Coronary artery (tissue), 2 donors: ENCODE results near the gene LRP8.
A peak's percentile ranks its signal among the peaks of the same experiment; 100 is the strongest.

ENCODE experiments used
- DNase-seq: peaks from one replicate; pipeline ENCODE4 v3.0.0-alpha.2; 2017; ENCODE audit warnings: low spot score
- H3K27ac ChIP-seq, 2 donors: fragments of 200-600 bp; sonication (generic); one replicate each; pipeline ENCODE4 v1.5.1; 2016 to 2019
- H3K4me3 ChIP-seq: fragments of 200-600 bp; sonication (generic); 2 replicates; pipeline ENCODE4 v1.5.1; 2016; ENCODE audit warnings: mild to moderate bottlenecking, moderate library complexity
- CTCF ChIP-seq: fragments of 200-600 bp; sonication (generic); IDR thresholded peaks from one replicate; pipeline ENCODE4 v1.5.1; 2019; ENCODE audit warnings: antibody characterized with exemption

LRP8 gene

GRCh38 chr1:53344921-53345838, 17.3 kb upstream of the LRP8 start:
- Histone ChIP-seq H3K4me3 (no peak overlapping the region), H3K27ac (no peak overlapping the region)
- no peak for TF ChIP-seq CTCF
- peak; percentile 33 for DNase-seq

GRCh38 chr1:53343831-53344668, 16.2 kb upstream of the LRP8 start:
- TF ChIP-seq CTCF: no peak
- Histone ChIP-seq H3K27ac (no peak overlapping the region), H3K4me3 (no peak overlapping the region)
- DNase-seq: peak; percentile 66

DNA sequence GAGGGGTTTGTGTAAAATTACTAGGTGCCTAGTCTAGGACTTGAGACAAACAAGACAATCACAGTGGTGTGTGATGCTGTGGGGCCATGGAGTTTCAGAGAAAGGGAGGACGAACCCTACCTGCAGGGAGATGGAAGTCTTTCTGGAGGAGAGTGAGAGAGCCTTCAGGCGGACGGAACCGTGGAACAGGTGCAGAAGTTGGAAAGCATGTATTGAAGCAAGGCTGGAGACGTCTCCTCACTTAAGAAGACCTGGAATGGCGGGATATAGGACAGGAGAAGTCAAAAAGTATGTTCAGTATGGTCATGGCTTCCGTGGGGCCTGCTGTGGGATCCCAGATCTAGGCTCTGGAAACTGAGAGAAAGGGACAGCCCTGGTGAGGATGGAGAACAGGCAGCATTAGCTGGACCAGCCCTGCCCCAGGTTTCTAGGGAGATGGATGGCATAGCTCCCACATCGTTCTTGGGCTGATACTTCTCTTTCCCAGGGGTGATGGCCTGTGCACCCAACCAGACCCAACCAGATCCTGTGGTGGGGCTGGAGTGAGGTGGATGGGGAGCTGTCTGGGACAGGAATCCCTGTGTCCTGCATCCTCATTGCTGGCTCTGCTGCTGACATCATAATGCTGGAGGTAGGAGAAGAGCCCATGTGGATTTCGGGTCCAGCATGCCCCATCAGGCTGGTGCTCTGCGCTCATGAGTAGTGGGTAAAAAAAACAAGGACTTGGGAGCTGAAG, 15.0 kb upstream of the LRP8 start:
- no peak for TF ChIP-seq CTCF
- H3K4me3 ChIP-seq: no peak overlapping the region
- no peak overlapping the region for H3K27ac ChIP-seq
- peak; percentile 38 for DNase-seq

DNA sequence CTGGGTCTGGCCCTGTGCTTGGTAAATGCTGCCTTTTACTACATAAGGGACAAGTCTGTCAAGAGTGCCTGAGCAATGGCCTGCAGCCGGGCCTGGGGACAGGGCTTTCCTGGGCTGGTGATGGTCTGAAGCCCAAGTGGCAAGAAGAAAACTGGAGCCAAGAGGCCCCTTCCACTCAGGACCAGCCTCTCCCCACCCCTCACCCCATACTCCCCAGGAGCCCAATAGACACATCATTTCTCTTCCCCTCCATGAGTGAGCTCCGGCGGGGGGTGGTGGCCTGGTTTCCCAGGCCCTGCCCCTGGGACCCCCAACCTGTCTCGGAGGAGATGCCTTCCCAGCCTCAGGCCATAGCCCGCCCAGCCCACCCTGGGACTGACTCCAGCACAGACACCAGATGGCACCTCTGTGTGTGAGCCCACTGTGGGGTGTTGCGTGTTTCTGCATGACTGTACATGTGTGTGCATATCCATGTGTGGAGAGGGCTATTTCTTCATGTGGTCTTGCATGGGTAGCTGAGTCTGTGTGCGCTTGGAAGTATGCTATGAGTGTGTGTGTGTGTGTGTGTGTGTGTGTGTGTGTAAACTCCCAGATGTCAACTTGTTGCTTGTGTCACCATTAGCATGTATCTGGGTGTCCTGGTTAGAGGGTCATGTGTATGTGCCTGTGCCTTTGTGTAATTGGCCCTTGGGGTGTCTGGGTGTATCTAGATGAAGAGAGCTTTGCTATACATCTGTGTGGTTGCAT, 14.3 kb upstream of the LRP8 start:
- H3K4me3 ChIP-seq: no peak overlapping the region
- peak; percentile 64 for DNase-seq
- TF ChIP-seq CTCF: no peak
- H3K27ac ChIP-seq: no peak overlapping the region

GRCh38 chr1:53341521-53341895, 13.6 kb upstream of the LRP8 start:
- Histone ChIP-seq H3K27ac (no peak overlapping the region), H3K4me3 (no peak overlapping the region)
- DNase-seq: peak; percentile 7
- no peak for TF ChIP-seq CTCF
